GM23338 (cell line): ENCODE measurements around the gene ADGRF4.

ENCODE experiments used
- CREB1 ChIP-seq: fragments of 250-450 bp; sonication (Bioruptor Pico); IDR thresholded peaks from 2 replicates; pipeline ENCODE4 v1.5.0; 2020; ENCODE audit warnings: low read depth, mild to moderate bottlenecking, moderate library complexity
- CTCF ChIP-seq, 2 experiments: fragments of 200-600 bp in 1 of 2; sonication (generic) in 1 of 2; conservative IDR thresholded peaks; 2 replicates each; pipeline versions ENCODE4 v1.5.1 to v1.6.1; 2016 to 2017; ENCODE audit warnings: antibody characterized with exemption in 2 of 2, low read depth in 2 of 2, mild to moderate bottlenecking in 2 of 2, moderate library complexity in 1 of 2
- EZH2 ChIP-seq: fragments of 200-600 bp; sonication (generic); IDR thresholded peaks from one replicate; pipeline ENCODE4 v1.8.0; 2017; ENCODE audit warnings: antibody characterized with exemption, mild to moderate bottlenecking, low read depth; ENCODE audit not compliant: unreplicated experiment
- EZH2phosphoT487 ChIP-seq: fragments of 200-600 bp; sonication (generic); IDR thresholded peaks from one replicate; pipeline ENCODE4 v1.8.1; 2018; ENCODE audit warnings: antibody characterized with exemption; ENCODE audit not compliant: unreplicated experiment
- JUNB ChIP-seq: IDR thresholded peaks from one replicate; pipeline ENCODE4 v1.6.1; 2016; ENCODE audit warnings: antibody characterized with exemption; ENCODE audit not compliant: unreplicated experiment
- NANOG ChIP-seq: IDR thresholded peaks from 2 replicates; pipeline ENCODE4 v1.6.1; 2016; ENCODE audit warnings: antibody characterized with exemption, borderline replicate concordance
- POLR2AphosphoS5 ChIP-seq: IDR thresholded peaks from 2 replicates; pipeline ENCODE4 v1.6.1; 2016; ENCODE audit warnings: antibody characterized with exemption, low read depth
- STAT1 ChIP-seq: IDR thresholded peaks from one replicate; pipeline ENCODE4 v1.6.1; 2016; ENCODE audit warnings: antibody characterized with exemption; ENCODE audit not compliant: unreplicated experiment
- ZNF114 ChIP-seq: fragments of 250-450 bp; sonication (Bioruptor Pico); IDR thresholded peaks from 2 replicates; pipeline ENCODE4 v1.5.0; 2020; ENCODE audit warnings: mild to moderate bottlenecking, moderate library complexity
- TF ChIP-seq, protein P1 (sequence below): IDR thresholded peaks from one replicate; pipeline ENCODE4 v1.6.1; 2018; ENCODE audit warnings: antibody characterized with exemption; ENCODE audit not compliant: unreplicated experiment
- TF ChIP-seq, protein P2 (sequence below): fragments of 250-450 bp; sonication (Bioruptor Pico); IDR thresholded peaks from 2 replicates; pipeline ENCODE4 v1.5.0; 2020; ENCODE audit warnings: mild to moderate bottlenecking, moderate library complexity
- TF ChIP-seq, protein P3 (sequence below): IDR thresholded peaks from 2 replicates; pipeline ENCODE4 v1.6.1; 2016; ENCODE audit warnings: antibody characterized with exemption

DNA sequence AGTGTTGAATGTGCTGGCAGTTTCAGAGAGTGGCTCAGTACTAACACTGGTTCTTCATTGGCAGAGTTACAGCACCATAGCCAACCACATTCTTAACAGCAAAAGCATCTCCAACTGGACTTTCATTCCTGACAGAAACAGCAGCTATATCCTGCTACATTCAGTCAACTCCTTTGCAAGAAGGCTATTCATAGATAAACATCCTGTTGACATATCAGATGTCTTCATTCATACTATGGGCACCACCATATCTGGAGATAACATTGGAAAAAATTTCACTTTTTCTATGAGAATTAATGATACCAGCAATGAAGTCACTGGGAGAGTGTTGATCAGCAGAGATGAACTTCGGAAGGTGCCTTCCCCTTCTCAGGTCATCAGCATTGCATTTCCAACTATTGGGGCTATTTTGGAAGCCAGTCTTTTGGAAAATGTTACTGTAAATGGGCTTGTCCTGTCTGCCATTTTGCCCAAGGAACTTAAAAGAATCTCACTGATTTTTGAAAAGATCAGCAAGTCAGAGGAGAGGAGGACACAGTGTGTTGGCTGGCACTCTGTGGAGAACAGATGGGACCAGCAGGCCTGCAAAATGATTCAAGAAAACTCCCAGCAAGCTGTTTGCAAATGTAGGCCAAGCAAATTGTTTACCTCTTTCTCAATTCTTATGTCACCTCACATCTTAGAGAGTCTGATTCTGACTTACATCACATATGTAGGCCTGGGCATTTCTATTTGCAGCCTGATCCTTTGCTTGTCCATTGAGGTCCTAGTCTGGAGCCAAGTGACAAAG is 17.0 kb upstream of the ADGRF4 start:
- TF ChIP-seq CTCF (conservative IDR thresholded peaks at IDR 0.05; ENCODE audit: low read depth in 2 of 2): no peak
- TF ChIP-seq EZH2: no peak
- no peak for TF ChIP-seq POLR2AphosphoS5
- TF ChIP-seq EZH2phosphoT487: no peak
- TF ChIP-seq NANOG: no peak
- TF ChIP-seq, protein P1, sequence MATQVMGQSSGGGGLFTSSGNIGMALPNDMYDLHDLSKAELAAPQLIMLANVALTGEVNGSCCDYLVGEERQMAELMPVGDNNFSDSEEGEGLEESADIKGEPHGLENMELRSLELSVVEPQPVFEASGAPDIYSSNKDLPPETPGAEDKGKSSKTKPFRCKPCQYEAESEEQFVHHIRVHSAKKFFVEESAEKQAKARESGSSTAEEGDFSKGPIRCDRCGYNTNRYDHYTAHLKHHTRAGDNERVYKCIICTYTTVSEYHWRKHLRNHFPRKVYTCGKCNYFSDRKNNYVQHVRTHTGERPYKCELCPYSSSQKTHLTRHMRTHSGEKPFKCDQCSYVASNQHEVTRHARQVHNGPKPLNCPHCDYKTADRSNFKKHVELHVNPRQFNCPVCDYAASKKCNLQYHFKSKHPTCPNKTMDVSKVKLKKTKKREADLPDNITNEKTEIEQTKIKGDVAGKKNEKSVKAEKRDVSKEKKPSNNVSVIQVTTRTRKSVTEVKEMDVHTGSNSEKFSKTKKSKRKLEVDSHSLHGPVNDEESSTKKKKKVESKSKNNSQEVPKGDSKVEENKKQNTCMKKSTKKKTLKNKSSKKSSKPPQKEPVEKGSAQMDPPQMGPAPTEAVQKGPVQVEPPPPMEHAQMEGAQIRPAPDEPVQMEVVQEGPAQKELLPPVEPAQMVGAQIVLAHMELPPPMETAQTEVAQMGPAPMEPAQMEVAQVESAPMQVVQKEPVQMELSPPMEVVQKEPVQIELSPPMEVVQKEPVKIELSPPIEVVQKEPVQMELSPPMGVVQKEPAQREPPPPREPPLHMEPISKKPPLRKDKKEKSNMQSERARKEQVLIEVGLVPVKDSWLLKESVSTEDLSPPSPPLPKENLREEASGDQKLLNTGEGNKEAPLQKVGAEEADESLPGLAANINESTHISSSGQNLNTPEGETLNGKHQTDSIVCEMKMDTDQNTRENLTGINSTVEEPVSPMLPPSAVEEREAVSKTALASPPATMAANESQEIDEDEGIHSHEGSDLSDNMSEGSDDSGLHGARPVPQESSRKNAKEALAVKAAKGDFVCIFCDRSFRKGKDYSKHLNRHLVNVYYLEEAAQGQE: no peak
- no peak for TF ChIP-seq ZNF114 (CRISPR knock-in tag)
- TF ChIP-seq, protein P2, sequence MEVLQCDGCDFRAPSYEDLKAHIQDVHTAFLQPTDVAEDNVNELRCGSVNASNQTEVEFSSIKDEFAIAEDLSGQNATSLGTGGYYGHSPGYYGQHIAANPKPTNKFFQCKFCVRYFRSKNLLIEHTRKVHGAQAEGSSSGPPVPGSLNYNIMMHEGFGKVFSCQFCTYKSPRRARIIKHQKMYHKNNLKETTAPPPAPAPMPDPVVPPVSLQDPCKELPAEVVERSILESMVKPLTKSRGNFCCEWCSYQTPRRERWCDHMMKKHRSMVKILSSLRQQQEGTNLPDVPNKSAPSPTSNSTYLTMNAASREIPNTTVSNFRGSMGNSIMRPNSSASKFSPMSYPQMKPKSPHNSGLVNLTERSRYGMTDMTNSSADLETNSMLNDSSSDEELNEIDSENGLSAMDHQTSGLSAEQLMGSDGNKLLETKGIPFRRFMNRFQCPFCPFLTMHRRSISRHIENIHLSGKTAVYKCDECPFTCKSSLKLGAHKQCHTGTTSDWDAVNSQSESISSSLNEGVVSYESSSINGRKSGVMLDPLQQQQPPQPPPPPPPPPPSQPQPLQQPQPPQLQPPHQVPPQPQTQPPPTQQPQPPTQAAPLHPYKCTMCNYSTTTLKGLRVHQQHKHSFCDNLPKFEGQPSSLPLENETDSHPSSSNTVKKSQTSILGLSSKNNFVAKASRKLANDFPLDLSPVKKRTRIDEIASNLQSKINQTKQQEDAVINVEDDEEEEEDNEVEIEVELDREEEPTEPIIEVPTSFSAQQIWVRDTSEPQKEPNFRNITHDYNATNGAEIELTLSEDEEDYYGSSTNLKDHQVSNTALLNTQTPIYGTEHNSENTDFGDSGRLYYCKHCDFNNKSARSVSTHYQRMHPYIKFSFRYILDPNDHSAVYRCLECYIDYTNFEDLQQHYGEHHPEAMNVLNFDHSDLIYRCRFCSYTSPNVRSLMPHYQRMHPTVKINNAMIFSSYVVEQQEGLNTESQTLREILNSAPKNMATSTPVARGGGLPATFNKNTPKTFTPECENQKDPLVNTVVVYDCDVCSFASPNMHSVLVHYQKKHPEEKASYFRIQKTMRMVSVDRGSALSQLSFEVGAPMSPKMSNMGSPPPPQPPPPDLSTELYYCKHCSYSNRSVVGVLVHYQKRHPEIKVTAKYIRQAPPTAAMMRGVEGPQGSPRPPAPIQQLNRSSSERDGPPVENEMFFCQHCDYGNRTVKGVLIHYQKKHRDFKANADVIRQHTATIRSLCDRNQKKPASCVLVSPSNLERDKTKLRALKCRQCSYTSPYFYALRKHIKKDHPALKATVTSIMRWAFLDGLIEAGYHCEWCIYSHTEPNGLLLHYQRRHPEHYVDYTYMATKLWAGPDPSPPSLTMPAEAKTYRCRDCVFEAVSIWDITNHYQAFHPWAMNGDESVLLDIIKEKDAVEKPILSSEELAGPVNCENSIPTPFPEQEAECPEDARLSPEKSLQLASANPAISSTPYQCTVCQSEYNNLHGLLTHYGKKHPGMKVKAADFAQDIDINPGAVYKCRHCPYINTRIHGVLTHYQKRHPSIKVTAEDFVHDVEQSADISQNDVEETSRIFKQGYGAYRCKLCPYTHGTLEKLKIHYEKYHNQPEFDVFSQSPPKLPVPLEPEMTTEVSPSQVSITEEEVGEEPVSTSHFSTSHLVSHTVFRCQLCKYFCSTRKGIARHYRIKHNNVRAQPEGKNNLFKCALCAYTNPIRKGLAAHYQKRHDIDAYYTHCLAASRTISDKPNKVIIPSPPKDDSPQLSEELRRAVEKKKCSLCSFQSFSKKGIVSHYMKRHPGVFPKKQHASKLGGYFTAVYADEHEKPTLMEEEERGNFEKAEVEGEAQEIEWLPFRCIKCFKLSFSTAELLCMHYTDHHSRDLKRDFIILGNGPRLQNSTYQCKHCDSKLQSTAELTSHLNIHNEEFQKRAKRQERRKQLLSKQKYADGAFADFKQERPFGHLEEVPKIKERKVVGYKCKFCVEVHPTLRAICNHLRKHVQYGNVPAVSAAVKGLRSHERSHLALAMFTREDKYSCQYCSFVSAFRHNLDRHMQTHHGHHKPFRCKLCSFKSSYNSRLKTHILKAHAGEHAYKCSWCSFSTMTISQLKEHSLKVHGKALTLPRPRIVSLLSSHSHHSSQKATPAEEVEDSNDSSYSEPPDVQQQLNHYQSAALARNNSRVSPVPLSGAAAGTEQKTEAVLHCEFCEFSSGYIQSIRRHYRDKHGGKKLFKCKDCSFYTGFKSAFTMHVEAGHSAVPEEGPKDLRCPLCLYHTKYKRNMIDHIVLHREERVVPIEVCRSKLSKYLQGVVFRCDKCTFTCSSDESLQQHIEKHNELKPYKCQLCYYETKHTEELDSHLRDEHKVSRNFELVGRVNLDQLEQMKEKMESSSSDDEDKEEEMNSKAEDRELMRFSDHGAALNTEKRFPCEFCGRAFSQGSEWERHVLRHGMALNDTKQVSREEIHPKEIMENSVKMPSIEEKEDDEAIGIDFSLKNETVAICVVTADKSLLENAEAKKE (CRISPR knock-in tag): no peak
- TF ChIP-seq CREB1 (CRISPR knock-in tag): no peak
- no peak for TF ChIP-seq JUNB
- TF ChIP-seq, protein P3, sequence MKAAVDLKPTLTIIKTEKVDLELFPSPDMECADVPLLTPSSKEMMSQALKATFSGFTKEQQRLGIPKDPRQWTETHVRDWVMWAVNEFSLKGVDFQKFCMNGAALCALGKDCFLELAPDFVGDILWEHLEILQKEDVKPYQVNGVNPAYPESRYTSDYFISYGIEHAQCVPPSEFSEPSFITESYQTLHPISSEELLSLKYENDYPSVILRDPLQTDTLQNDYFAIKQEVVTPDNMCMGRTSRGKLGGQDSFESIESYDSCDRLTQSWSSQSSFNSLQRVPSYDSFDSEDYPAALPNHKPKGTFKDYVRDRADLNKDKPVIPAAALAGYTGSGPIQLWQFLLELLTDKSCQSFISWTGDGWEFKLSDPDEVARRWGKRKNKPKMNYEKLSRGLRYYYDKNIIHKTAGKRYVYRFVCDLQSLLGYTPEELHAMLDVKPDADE: no peak
- TF ChIP-seq STAT1: no peak
